Measurements from ENCODE around the gene FANCC.
A peak's percentile ranks its signal among the peaks of the same experiment; 100 is the strongest.

Gene FANCC

GRCh38 chr9:95192631-95193030 lies 124.9 kb downstream of the FANCC start:
- no peak for DNase-seq (ENCODE audit: low read depth in 2 of 2)

GRCh38 chr9:95190413-95190812 lies 127.1 kb downstream of the FANCC start:
- no peak for DNase-seq (ENCODE audit: low read depth in 2 of 2)

- no peak for DNase-seq (ENCODE audit: low read depth in 2 of 2)
These were observed 128.0 kb downstream of the FANCC start for GRCh38 chr9:95189251-95190098.

- DNase-seq (ENCODE audit: low read depth in 2 of 2), result no peak
These were observed 129.1 kb downstream of the FANCC start for GRCh38 chr9:95188459-95188858.

- DNase-seq (ENCODE audit: low read depth in 2 of 2), result no peak
These were observed 131.6 kb downstream of the FANCC start for GRCh38 chr9:95185956-95186355.

- DNase-seq (ENCODE audit: low read depth in 2 of 2), result no peak
These were observed 134.5 kb downstream of the FANCC start for GRCh38 chr9:95182854-95183563.

- no peak for DNase-seq (ENCODE audit: low read depth in 2 of 2)
These were observed 135.7 kb downstream of the FANCC start for GRCh38 chr9:95181835-95182234.

GRCh38 chr9:95181226-95181818 lies 136.2 kb downstream of the FANCC start:
- DNase-seq (ENCODE audit: low read depth in 2 of 2), result no peak

- DNase-seq (ENCODE audit: low read depth in 2 of 2), result no peak
These were observed 139.9 kb downstream of the FANCC start for GRCh38 chr9:95177617-95178016.

GRCh38 chr9:95176755-95177319 lies 140.7 kb downstream of the FANCC start:
- DNase-seq (ENCODE audit: low read depth in 2 of 2), result no peak

GRCh38 chr9:95175523-95175922 lies 142.0 kb downstream of the FANCC start:
- no peak for DNase-seq (ENCODE audit: low read depth in 2 of 2)

- DNase-seq (ENCODE audit: low read depth in 2 of 2), result no peak
These were observed 143.5 kb downstream of the FANCC start for GRCh38 chr9:95174038-95174437.

GRCh38 chr9:95171596-95171995 lies 145.9 kb downstream of the FANCC start:
- DNase-seq (ENCODE audit: low read depth in 2 of 2), result no peak

- DNase-seq (ENCODE audit: low read depth in 2 of 2), result no peak
These were observed 146.5 kb downstream of the FANCC start for GRCh38 chr9:95171001-95171400.

GRCh38 chr9:95167998-95168397 lies 149.5 kb downstream of the FANCC start:
- peak; percentile 11 to 40 for DNase-seq (ENCODE audit: low read depth in 2 of 2)

- no peak for DNase-seq (ENCODE audit: low read depth in 2 of 2)
These were observed 152.5 kb downstream of the FANCC start for GRCh38 chr9:95165004-95165403.

- no peak for DNase-seq (ENCODE audit: low read depth in 2 of 2)
These were observed 159.9 kb downstream of the FANCC start for GRCh38 chr9:95157481-95158151.

- no peak for DNase-seq (ENCODE audit: low read depth in 2 of 2)
These were observed 161.4 kb downstream of the FANCC start for GRCh38 chr9:95156074-95156473.

GRCh38 chr9:95155220-95155619 lies 162.3 kb downstream of the FANCC start:
- DNase-seq (ENCODE audit: low read depth in 2 of 2), result no peak

- DNase-seq (ENCODE audit: low read depth in 2 of 2), result no peak
These were observed 166.6 kb downstream of the FANCC start for GRCh38 chr9:95150903-95151302.

- no peak for DNase-seq (ENCODE audit: low read depth in 2 of 2)
These were observed 169.3 kb downstream of the FANCC start for GRCh38 chr9:95148208-95148520.

Data from stimulated activated CD4-positive, alpha-beta T cell treated with anti-CD3 and anti-CD28 coated beads, Interleukin-1b, Interleukin-23, amount 100 ng/mL, for 4 hours (primary cell).